ENCODE measurements around the gene TIGD2. TPM values are rescaled to one million over a fixed set of nuclear protein-coding genes. Genes with fewer than 3 reads are reported as not detected.
A peak's percentile ranks its signal among the peaks of the same experiment; 100 is the strongest.

Gene TIGD2
- total and polyA plus RNA-seq, 2 donors from 2014 or later, result 5.1 to 9.1 TPM

DNA sequence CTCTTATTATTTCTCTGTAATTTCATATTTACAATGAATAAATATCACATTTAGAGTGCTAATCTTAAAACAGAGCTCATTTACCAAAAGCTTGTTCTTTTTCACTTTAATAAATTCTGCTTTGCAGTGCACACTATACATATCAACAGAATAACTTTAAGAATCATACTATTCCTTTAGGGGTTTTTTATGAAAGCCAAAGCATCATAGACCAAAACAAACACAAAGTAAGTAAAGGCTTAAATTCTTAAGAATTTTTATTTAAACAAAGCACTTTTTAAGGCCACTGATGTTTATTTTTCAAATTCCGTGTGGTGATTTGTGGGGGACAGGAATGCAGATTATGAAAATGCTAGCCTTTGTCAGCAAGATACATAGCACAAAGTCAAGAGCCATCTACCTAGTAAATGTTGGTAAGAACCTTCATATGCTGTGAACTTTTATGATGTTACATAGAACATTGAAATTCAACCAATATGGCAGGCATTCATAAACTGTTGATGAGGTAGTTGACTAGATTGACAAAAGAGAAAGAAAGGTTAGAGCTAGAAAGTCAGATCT is 17.8 kb downstream of the TIGD2 start:
- H3K9me3 ChIP-seq (ENCODE audit: control insufficient read depth in 2 of 3, insufficient read depth in 1 of 3, low read length in 3 of 3), result no peaks in the 10 kb centered on the region
- H3K4me3 ChIP-seq (ENCODE audit: low read length in 3 of 3), result no peak overlapping the region
- FAIRE-seq (no peak), DNase-seq (no peak)
- intact Hi-C loops (cut with DNase I), result no loop called here
- H3K9ac ChIP-seq (ENCODE audit: low read length in 3 of 3), result no peak overlapping the region
- no peaks in the 10 kb centered on the region for H3K27me3 ChIP-seq (ENCODE audit: control insufficient read depth, insufficient read depth, low read length)
- no peaks in the 10 kb centered on the region for H3K36me3 ChIP-seq (ENCODE audit: control insufficient read depth in 2 of 3, insufficient read depth in 3 of 3, low read length in 3 of 3)
- peaks cover 0 to 13% (median 3%) of the 10 kb centered on the region in 3 donors for H3K4me1 ChIP-seq (ENCODE audit: control insufficient read depth in 2 of 3, insufficient read depth in 2 of 3, low read depth in 1 of 3, low read length in 3 of 3)
- no peak overlapping the region for H3K27ac ChIP-seq (ENCODE audit: low read depth in 2 of 2, low read length in 2 of 2)
- TF ChIP-seq, protein P1, sequence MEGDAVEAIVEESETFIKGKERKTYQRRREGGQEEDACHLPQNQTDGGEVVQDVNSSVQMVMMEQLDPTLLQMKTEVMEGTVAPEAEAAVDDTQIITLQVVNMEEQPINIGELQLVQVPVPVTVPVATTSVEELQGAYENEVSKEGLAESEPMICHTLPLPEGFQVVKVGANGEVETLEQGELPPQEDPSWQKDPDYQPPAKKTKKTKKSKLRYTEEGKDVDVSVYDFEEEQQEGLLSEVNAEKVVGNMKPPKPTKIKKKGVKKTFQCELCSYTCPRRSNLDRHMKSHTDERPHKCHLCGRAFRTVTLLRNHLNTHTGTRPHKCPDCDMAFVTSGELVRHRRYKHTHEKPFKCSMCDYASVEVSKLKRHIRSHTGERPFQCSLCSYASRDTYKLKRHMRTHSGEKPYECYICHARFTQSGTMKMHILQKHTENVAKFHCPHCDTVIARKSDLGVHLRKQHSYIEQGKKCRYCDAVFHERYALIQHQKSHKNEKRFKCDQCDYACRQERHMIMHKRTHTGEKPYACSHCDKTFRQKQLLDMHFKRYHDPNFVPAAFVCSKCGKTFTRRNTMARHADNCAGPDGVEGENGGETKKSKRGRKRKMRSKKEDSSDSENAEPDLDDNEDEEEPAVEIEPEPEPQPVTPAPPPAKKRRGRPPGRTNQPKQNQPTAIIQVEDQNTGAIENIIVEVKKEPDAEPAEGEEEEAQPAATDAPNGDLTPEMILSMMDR (IDR thresholded peaks at IDR 0.05; ENCODE audit: borderline replicate concordance, extremely low read depth, insufficient read depth), result no peak

DNA sequence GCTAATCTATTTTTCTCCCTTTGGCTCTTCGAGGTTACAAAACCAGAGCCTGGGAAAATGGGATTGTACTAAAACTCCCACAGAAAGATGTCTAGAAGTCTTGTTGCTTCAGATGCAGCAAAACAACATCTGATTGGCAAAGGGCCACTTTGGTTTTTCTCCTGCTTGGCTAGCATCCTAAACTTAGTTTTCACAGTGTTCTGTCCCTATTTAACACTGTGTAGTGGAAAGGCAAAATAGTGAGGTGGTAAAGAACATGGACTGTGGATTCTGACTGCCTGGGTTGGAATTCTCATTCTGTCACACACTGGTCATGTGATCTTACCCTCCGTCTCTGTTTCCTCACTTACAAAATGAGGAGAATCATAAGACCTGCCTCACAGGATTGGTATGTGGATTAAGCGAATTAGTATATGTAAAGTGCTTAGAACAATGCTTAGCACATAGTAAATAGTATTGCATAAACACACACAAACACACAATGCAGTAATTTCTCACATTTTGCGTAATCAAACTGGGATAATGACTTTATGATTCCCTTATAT is 23.5 kb downstream of the TIGD2 start:
- no peak overlapping the region for H3K27ac ChIP-seq (ENCODE audit: low read depth in 2 of 2, low read length in 2 of 2)
- DNase-seq (peak in 2 of 5 donors; percentile 17 to 34), FAIRE-seq (no peak)
- H3K4me3 ChIP-seq (ENCODE audit: low read length in 3 of 3), result no peak overlapping the region
- no peaks in the 10 kb centered on the region for H3K4me1 ChIP-seq (ENCODE audit: control insufficient read depth in 2 of 3, insufficient read depth in 2 of 3, low read depth in 1 of 3, low read length in 3 of 3)
- no peak overlapping the region for H3K9ac ChIP-seq (ENCODE audit: low read length in 3 of 3)
- TF ChIP-seq, protein P1 (IDR thresholded peaks at IDR 0.05; ENCODE audit: borderline replicate concordance, extremely low read depth, insufficient read depth), result no peak
- H3K9me3 ChIP-seq (ENCODE audit: control insufficient read depth in 2 of 3, insufficient read depth in 1 of 3, low read length in 3 of 3), result no peaks in the 10 kb centered on the region
- no peaks in the 10 kb centered on the region for H3K27me3 ChIP-seq (ENCODE audit: control insufficient read depth, insufficient read depth, low read length)
- intact Hi-C loops (cut with DNase I), result no loop called here
- no peaks in the 10 kb centered on the region for H3K36me3 ChIP-seq (ENCODE audit: control insufficient read depth in 2 of 3, insufficient read depth in 3 of 3, low read length in 3 of 3)

DNA sequence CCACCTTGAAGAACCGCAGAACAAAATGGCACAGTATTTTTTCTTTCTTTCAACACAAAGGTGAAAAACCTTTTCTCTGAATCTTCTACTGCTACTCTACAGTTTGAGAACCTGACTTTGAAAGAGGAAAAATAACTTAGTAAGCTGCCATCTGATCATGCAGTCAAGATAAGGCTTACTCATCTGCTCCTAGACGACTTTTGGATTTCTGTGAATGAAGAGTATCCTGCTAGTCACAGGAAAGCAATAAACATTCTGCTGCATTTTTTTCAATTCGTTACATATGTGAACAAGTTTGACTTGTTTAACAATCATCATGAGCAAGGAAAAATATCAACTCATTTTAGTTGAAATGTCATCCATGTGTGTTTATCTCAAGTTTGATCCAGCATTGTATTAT is 25.2 kb downstream of the TIGD2 start:
- FAIRE-seq, result no peak
- Histone ChIP-seq H3K9me3 (ENCODE audit: control insufficient read depth in 2 of 3, insufficient read depth in 1 of 3, low read length in 3 of 3) (no peaks in the 10 kb centered on the region), H3K4me1 (ENCODE audit: control insufficient read depth in 2 of 3, insufficient read depth in 2 of 3, low read depth in 1 of 3, low read length in 3 of 3) (no peaks in the 10 kb centered on the region), H3K27ac (ENCODE audit: low read depth in 2 of 2, low read length in 2 of 2) (no peak overlapping the region), H3K9ac (ENCODE audit: low read length in 3 of 3) (no peak overlapping the region), H3K27me3 (ENCODE audit: control insufficient read depth, insufficient read depth, low read length) (no peaks in the 10 kb centered on the region), H3K4me3 (ENCODE audit: low read length in 3 of 3) (no peak overlapping the region), H3K36me3 (ENCODE audit: control insufficient read depth in 2 of 3, insufficient read depth in 3 of 3, low read length in 3 of 3) (no peaks in the 10 kb centered on the region)
- intact Hi-C loops (cut with DNase I), result no loop called here
- DNase-seq, result no peak
- TF ChIP-seq, protein P1 (IDR thresholded peaks at IDR 0.05; ENCODE audit: borderline replicate concordance, extremely low read depth, insufficient read depth), result no peak

DNA sequence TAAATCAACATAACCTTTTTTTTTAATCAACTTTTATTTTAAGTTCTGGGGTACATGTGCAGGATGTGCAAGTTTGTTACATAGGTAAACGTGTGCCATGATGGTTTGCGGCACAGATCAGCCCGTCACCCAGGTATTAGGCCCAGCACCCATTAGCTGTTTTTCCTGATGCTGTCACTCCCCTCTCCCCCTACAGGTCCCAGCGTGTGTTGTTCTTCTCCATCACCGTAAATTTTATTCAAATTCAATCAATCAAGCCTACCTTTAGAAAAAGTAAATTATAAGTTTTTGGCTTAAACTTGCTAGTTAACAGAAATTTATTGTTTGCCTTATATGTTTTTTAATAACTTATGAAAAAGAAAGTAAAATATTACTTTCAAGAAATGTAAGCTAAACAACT is 25.9 kb downstream of the TIGD2 start:
- no peaks in the 10 kb centered on the region for H3K4me1 ChIP-seq (ENCODE audit: control insufficient read depth in 2 of 3, insufficient read depth in 2 of 3, low read depth in 1 of 3, low read length in 3 of 3)
- intact Hi-C loops (cut with DNase I), result no loop called here
- no peaks in the 10 kb centered on the region for H3K27me3 ChIP-seq (ENCODE audit: control insufficient read depth, insufficient read depth, low read length)
- no peak overlapping the region for H3K9ac ChIP-seq (ENCODE audit: low read length in 3 of 3)
- H3K9me3 ChIP-seq (ENCODE audit: control insufficient read depth in 2 of 3, insufficient read depth in 1 of 3, low read length in 3 of 3), result no peaks in the 10 kb centered on the region
- no peaks in the 10 kb centered on the region for H3K36me3 ChIP-seq (ENCODE audit: control insufficient read depth in 2 of 3, insufficient read depth in 3 of 3, low read length in 3 of 3)
- DNase-seq, result no peak
- TF ChIP-seq, protein P1 (IDR thresholded peaks at IDR 0.05; ENCODE audit: borderline replicate concordance, extremely low read depth, insufficient read depth), result no peak
- no peak overlapping the region for H3K27ac ChIP-seq (ENCODE audit: low read depth in 2 of 2, low read length in 2 of 2)
- no peak for FAIRE-seq
- no peak overlapping the region for H3K4me3 ChIP-seq (ENCODE audit: low read length in 3 of 3)
